Measurements from ENCODE around the gene VPS51.

DNA sequence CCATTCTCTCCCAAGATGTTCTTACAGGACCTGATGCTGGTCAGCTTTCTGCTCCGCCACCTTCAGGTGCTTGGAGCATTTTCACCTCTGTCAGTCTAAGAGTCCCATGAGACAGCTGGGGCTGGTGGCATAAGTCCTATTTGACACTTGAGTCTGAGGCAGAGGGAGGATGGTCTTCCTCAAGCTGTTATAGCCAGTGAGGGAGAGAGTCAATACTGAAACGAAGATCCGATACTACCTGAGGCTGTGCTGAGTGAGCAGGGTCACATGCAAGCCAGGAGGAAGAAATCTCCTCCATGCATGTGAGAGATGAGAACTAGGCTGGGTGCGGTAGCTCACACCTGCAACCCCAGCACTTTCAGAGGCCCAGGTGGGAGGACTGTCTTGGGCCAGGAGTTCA is 6.4 kb upstream of the VPS51 start:
- TF ChIP-seq, protein P1, sequence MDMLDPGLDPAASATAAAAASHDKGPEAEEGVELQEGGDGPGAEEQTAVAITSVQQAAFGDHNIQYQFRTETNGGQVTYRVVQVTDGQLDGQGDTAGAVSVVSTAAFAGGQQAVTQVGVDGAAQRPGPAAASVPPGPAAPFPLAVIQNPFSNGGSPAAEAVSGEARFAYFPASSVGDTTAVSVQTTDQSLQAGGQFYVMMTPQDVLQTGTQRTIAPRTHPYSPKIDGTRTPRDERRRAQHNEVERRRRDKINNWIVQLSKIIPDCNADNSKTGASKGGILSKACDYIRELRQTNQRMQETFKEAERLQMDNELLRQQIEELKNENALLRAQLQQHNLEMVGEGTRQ (IDR thresholded peaks at IDR 0.05; ENCODE audit: borderline replicate concordance, low read depth, low read length): no peak
- no peak for TF ChIP-seq PML (IDR thresholded peaks at IDR 0.05; ENCODE audit: low read length)
- TF ChIP-seq, protein P2, sequence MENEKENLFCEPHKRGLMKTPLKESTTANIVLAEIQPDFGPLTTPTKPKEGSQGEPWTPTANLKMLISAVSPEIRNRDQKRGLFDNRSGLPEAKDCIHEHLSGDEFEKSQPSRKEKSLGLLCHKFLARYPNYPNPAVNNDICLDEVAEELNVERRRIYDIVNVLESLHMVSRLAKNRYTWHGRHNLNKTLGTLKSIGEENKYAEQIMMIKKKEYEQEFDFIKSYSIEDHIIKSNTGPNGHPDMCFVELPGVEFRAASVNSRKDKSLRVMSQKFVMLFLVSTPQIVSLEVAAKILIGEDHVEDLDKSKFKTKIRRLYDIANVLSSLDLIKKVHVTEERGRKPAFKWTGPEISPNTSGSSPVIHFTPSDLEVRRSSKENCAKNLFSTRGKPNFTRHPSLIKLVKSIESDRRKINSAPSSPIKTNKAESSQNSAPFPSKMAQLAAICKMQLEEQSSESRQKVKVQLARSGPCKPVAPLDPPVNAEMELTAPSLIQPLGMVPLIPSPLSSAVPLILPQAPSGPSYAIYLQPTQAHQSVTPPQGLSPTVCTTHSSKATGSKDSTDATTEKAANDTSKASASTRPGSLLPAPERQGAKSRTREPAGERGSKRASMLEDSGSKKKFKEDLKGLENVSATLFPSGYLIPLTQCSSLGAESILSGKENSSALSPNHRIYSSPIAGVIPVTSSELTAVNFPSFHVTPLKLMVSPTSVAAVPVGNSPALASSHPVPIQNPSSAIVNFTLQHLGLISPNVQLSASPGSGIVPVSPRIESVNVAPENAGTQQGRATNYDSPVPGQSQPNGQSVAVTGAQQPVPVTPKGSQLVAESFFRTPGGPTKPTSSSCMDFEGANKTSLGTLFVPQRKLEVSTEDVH (IDR thresholded peaks at IDR 0.05; ENCODE audit: low read depth, partially characterized antibody): no peak
- TF ChIP-seq, protein P3, sequence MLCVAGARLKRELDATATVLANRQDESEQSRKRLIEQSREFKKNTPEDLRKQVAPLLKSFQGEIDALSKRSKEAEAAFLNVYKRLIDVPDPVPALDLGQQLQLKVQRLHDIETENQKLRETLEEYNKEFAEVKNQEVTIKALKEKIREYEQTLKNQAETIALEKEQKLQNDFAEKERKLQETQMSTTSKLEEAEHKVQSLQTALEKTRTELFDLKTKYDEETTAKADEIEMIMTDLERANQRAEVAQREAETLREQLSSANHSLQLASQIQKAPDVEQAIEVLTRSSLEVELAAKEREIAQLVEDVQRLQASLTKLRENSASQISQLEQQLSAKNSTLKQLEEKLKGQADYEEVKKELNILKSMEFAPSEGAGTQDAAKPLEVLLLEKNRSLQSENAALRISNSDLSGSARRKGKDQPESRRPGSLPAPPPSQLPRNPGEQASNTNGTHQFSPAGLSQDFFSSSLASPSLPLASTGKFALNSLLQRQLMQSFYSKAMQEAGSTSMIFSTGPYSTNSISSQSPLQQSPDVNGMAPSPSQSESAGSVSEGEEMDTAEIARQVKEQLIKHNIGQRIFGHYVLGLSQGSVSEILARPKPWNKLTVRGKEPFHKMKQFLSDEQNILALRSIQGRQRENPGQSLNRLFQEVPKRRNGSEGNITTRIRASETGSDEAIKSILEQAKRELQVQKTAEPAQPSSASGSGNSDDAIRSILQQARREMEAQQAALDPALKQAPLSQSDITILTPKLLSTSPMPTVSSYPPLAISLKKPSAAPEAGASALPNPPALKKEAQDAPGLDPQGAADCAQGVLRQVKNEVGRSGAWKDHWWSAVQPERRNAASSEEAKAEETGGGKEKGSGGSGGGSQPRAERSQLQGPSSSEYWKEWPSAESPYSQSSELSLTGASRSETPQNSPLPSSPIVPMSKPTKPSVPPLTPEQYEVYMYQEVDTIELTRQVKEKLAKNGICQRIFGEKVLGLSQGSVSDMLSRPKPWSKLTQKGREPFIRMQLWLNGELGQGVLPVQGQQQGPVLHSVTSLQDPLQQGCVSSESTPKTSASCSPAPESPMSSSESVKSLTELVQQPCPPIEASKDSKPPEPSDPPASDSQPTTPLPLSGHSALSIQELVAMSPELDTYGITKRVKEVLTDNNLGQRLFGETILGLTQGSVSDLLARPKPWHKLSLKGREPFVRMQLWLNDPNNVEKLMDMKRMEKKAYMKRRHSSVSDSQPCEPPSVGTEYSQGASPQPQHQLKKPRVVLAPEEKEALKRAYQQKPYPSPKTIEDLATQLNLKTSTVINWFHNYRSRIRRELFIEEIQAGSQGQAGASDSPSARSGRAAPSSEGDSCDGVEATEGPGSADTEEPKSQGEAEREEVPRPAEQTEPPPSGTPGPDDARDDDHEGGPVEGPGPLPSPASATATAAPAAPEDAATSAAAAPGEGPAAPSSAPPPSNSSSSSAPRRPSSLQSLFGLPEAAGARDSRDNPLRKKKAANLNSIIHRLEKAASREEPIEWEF (IDR thresholded peaks at IDR 0.05; ENCODE audit: insufficient replicate concordance, low read depth, low read length): no peak
- TF ChIP-seq, protein P4, sequence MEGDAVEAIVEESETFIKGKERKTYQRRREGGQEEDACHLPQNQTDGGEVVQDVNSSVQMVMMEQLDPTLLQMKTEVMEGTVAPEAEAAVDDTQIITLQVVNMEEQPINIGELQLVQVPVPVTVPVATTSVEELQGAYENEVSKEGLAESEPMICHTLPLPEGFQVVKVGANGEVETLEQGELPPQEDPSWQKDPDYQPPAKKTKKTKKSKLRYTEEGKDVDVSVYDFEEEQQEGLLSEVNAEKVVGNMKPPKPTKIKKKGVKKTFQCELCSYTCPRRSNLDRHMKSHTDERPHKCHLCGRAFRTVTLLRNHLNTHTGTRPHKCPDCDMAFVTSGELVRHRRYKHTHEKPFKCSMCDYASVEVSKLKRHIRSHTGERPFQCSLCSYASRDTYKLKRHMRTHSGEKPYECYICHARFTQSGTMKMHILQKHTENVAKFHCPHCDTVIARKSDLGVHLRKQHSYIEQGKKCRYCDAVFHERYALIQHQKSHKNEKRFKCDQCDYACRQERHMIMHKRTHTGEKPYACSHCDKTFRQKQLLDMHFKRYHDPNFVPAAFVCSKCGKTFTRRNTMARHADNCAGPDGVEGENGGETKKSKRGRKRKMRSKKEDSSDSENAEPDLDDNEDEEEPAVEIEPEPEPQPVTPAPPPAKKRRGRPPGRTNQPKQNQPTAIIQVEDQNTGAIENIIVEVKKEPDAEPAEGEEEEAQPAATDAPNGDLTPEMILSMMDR (IDR thresholded peaks at IDR 0.05 in 2 of 3, conservative IDR thresholded peaks at IDR 0.05 in 1 of 3; ENCODE audit: control insufficient read depth in 2 of 3, extremely low read depth in 1 of 3, insufficient read depth in 1 of 3, low read depth in 3 of 3, low read length in 3 of 3): no peak
- TF ChIP-seq SMC3 (IDR thresholded peaks at IDR 0.05; ENCODE audit: borderline replicate concordance, low read length): no peak
- TF ChIP-seq CHD4 (IDR thresholded peaks at IDR 0.05): no peak
- no peak for TF ChIP-seq JUND (IDR thresholded peaks at IDR 0.05; ENCODE audit: low read depth, low read length)
- no peak for TF ChIP-seq SP1 (IDR thresholded peaks at IDR 0.05; ENCODE audit: low read depth, low read length)
- no peak for TF ChIP-seq NR2C2 (IDR thresholded peaks at IDR 0.05; ENCODE audit: borderline replicate concordance, control insufficient read depth, insufficient read length, low read depth)
- no peak for TF ChIP-seq MEF2B (IDR thresholded peaks at IDR 0.05; ENCODE audit: partially characterized antibody, poor library complexity, severe bottlenecking)
- TF ChIP-seq POLR2A (IDR thresholded peaks at IDR 0.05; ENCODE audit: low read depth, low read length): no peak
- TF ChIP-seq EP300 (IDR thresholded peaks at IDR 0.05; ENCODE audit: borderline replicate concordance in 1 of 2, control insufficient read depth in 1 of 2, low read depth in 2 of 2, low read length in 2 of 2): no peak

Data from GM12878 (cell line).